GM23248 (cell line): ENCODE results near the gene ETV6.

Source experiments
- EZH2 ChIP-seq: fragments of 200-600 bp; sonication (generic); IDR thresholded peaks from 2 replicates; pipeline ENCODE4 v1.6.1; 2018; ENCODE audit warnings: antibody characterized with exemption, mild to moderate bottlenecking; ENCODE audit not compliant: insufficient read depth, poor library complexity, severe bottlenecking
- EZH2phosphoT487 ChIP-seq: fragments of 200-600 bp; sonication (generic); IDR thresholded peaks from 2 replicates; pipeline ENCODE4 v1.6.1; 2018; ENCODE audit warnings: antibody characterized with exemption, moderate library complexity, mild to moderate bottlenecking, low read depth; ENCODE audit not compliant: insufficient read depth

GRCh38 chr12:11753150-11753499, 103.7 kb downstream of the ETV6 start:
- no peak for TF ChIP-seq EZH2
- no peak for TF ChIP-seq EZH2phosphoT487
